GM23248 (cell line): ENCODE results near the gene TAS2R46.

Experiments used
- EZH2 ChIP-seq: fragments of 200-600 bp; sonication (generic); IDR thresholded peaks from 2 replicates; pipeline ENCODE4 v1.6.1; 2018; ENCODE audit warnings: antibody characterized with exemption, mild to moderate bottlenecking; ENCODE audit not compliant: insufficient read depth, poor library complexity, severe bottlenecking
- EZH2phosphoT487 ChIP-seq: fragments of 200-600 bp; sonication (generic); IDR thresholded peaks from 2 replicates; pipeline ENCODE4 v1.6.1; 2018; ENCODE audit warnings: antibody characterized with exemption, moderate library complexity, mild to moderate bottlenecking, low read depth; ENCODE audit not compliant: insufficient read depth

- TF ChIP-seq EZH2 (no peak), EZH2phosphoT487 (no peak)
Measured at GRCh38 chr12:11081987-11082386, 19.9 kb upstream of the TAS2R46 start.
